ENCODE data around the gene OR4C13. TPM values are rescaled to one million over a fixed set of nuclear protein-coding genes. Genes with fewer than 3 reads are reported as not detected.
"Not testable (repeated sequence)": the region's sequence is repeated elsewhere in the genome, so short reads cannot be mapped to it uniquely, and the experiment has no call there.

Gene OR4C13
- total RNA-seq = not detected
- long read RNA-seq = 0 reads

GRCh38 chr11:49952091-49952490 is at the start of gene OR4C13:
OR4C13 (plus strand) TSS chr11:49952391; CDS start chr11:49952423, 32 bp downstream.
- Histone ChIP-seq H3K36me3 (no peaks in the 10 kb centered on the region), H3K4me1 (no peaks in the 10 kb centered on the region), H3K4me3 (no peak within 1 kb of the TSS), H3K27ac (no peak within 1 kb of the TSS), H3K27me3 (ENCODE audit: low read depth) (no peaks in the 10 kb centered on the region), H3K9me3 (no peaks in the 10 kb centered on the region)
- ATAC-seq (no peak), DNase-seq (no peak)
- TF ChIP-seq CTCF (IDR thresholded peaks at IDR 0.05) = no peak
- intact Hi-C loops (cut with DNase I) = no loop called here

- intact Hi-C loops (cut with DNase I); H3K9me3 ChIP-seq; H3K27ac ChIP-seq; ATAC-seq; DNase-seq; H3K27me3 ChIP-seq (ENCODE audit: low read depth); H3K4me3 ChIP-seq; H3K4me1 ChIP-seq; H3K36me3 ChIP-seq: not testable (repeated sequence)
These were observed 40.7 kb upstream of the OR4C13 start for GRCh38 chr11:49911516-49911915.

- DNase-seq; ATAC-seq; H3K36me3 ChIP-seq; H3K4me1 ChIP-seq; H3K9me3 ChIP-seq; intact Hi-C loops (cut with DNase I); H3K27me3 ChIP-seq (ENCODE audit: low read depth); H3K4me3 ChIP-seq; H3K27ac ChIP-seq: not testable (repeated sequence)
These were observed 3.5 kb upstream of the OR4C13 start for GRCh38 chr11:49948701-49949100.

- intact Hi-C loops (cut with DNase I); H3K4me1 ChIP-seq: not testable (repeated sequence)
These were observed 21.2 kb downstream of the OR4C13 start for GRCh38 chr11:49973439-49973838.

GRCh38 chr11:49982435-49982834 is 30.2 kb downstream of the OR4C13 start, which contains the start of gene OR4C12:
OR4C12 (minus strand) TSS chr11:49982535; CDS start chr11:49982501, 34 bp downstream.
- H3K4me3 ChIP-seq; intact Hi-C loops (cut with DNase I); H3K9me3 ChIP-seq; DNase-seq; H3K4me1 ChIP-seq; ATAC-seq; H3K27me3 ChIP-seq (ENCODE audit: low read depth); H3K27ac ChIP-seq; H3K36me3 ChIP-seq: not testable (repeated sequence)

More at GRCh38 chr11:49973439-49973838, 21.2 kb downstream of the OR4C13 start:
- not testable (repeated sequence) for H3K27ac ChIP-seq; H3K4me3 ChIP-seq; DNase-seq; H3K9me3 ChIP-seq; ATAC-seq; H3K27me3 ChIP-seq (ENCODE audit: low read depth); H3K36me3 ChIP-seq

GRCh38 chr11:49995565-49995964 is 43.4 kb downstream of the OR4C13 start:
- intact Hi-C loops (cut with DNase I) = no loop called here
- H3K36me3 ChIP-seq = no peaks in the 10 kb centered on the region
- H3K4me1 ChIP-seq = no peaks in the 10 kb centered on the region
- H3K4me3 ChIP-seq = no peak overlapping the region
- DNase-seq (no peak), ATAC-seq (peak; percentile 49 to 52)
- no peak overlapping the region for H3K27ac ChIP-seq
- no peaks in the 10 kb centered on the region for H3K27me3 ChIP-seq (ENCODE audit: low read depth)
- peaks cover 9% of the 10 kb centered on the region for H3K9me3 ChIP-seq
- TF ChIP-seq CTCF (IDR thresholded peaks at IDR 0.05) = peak; percentile 47

Other genes with a start within 250 kb of the OR4C13 start
- not detected for gene OR4C12, start 30.1 kb downstream of the OR4C13 start, total RNA-seq
- gene OR4C45, start 80.5 kb downstream of the OR4C13 start, total RNA-seq = not detected

Measured in lower lobe of right lung (tissue), 2 donors.